GM19099 (cell line): ENCODE results near the gene LRRC49.

ENCODE experiments used
- POLR2A ChIP-seq: IDR thresholded peaks from 3 replicates; pipeline ENCODE4 v1.6.1; 2011; ENCODE audit warnings: low read depth; ENCODE audit not compliant: insufficient read length; ENCODE audit errors: extremely low read depth

The LRRC49 gene

GRCh38 chr15:71008250-71008870 lies 115.7 kb downstream of the LRRC49 start:
- TF ChIP-seq POLR2A = no peak

GRCh38 chr15:71010472-71010871 lies 117.8 kb downstream of the LRRC49 start:
- TF ChIP-seq POLR2A = no peak

GRCh38 chr15:71010997-71011396 lies 118.4 kb downstream of the LRRC49 start:
- no peak for TF ChIP-seq POLR2A

GRCh38 chr15:71011503-71012155 lies 119.0 kb downstream of the LRRC49 start:
- no peak for TF ChIP-seq POLR2A

- TF ChIP-seq POLR2A = no peak
Observed at GRCh38 chr15:71013446-71013845, 120.8 kb downstream of the LRRC49 start.

GRCh38 chr15:71015342-71015741 lies 122.7 kb downstream of the LRRC49 start:
- no peak for TF ChIP-seq POLR2A

- no peak for TF ChIP-seq POLR2A
Observed at GRCh38 chr15:71042356-71042922, 149.8 kb downstream of the LRRC49 start.

GRCh38 chr15:71043373-71043772 lies 150.7 kb downstream of the LRRC49 start:
- no peak for TF ChIP-seq POLR2A

- no peak for TF ChIP-seq POLR2A
Observed at GRCh38 chr15:71044006-71044405, 151.4 kb downstream of the LRRC49 start.

GRCh38 chr15:71048913-71049675 lies 156.5 kb downstream of the LRRC49 start:
- TF ChIP-seq POLR2A = no peak

GRCh38 chr15:71049706-71050422 lies 157.2 kb downstream of the LRRC49 start:
- no peak for TF ChIP-seq POLR2A

- TF ChIP-seq POLR2A = no peak
Observed at GRCh38 chr15:71050461-71050860, 157.8 kb downstream of the LRRC49 start.

GRCh38 chr15:71051539-71051938 lies 158.9 kb downstream of the LRRC49 start:
- no peak for TF ChIP-seq POLR2A

- no peak for TF ChIP-seq POLR2A
Observed at GRCh38 chr15:71052356-71052755, 159.7 kb downstream of the LRRC49 start.

GRCh38 chr15:71054286-71054952 lies 161.8 kb downstream of the LRRC49 start:
- no peak for TF ChIP-seq POLR2A

- no peak for TF ChIP-seq POLR2A
Observed at GRCh38 chr15:71055461-71055860, 162.8 kb downstream of the LRRC49 start.
